HG03571 (cell line): Measurements from ENCODE around the gene NUFIP1.
"Not testable (repeated sequence)": the region's sequence is repeated elsewhere in the genome, so short reads cannot be mapped to it uniquely, and the experiment has no call there.

Source experiments
- ATAC-seq: cut with Tn5 transposase; IDR thresholded peaks from one replicate; pipeline ENCODE4 v1.9.1; 2021; ENCODE audit not compliant: unreplicated experiment

The NUFIP1 gene

GRCh38 chr13:44969551-44970484, 19.5 kb downstream of the NUFIP1 start:
- no peak for ATAC-seq

DNA sequence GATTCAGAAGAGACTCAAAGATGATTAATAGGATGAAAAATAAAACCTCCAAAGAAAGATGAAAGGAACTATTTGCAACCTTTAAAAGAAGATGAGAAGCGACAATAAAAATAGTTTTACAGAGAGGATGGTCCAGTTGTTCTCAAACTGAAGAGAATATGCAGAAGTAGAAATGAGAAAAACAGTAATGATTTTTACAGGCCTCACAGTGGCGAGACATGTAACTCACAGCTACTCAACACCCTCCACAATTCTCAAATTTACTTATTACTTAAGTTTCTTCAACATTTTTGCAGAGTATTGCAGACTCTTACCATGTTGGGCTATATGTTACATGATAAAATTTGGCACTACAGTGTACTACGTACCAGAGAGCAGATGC, 20.8 kb downstream of the NUFIP1 start:
- ATAC-seq: no peak

DNA sequence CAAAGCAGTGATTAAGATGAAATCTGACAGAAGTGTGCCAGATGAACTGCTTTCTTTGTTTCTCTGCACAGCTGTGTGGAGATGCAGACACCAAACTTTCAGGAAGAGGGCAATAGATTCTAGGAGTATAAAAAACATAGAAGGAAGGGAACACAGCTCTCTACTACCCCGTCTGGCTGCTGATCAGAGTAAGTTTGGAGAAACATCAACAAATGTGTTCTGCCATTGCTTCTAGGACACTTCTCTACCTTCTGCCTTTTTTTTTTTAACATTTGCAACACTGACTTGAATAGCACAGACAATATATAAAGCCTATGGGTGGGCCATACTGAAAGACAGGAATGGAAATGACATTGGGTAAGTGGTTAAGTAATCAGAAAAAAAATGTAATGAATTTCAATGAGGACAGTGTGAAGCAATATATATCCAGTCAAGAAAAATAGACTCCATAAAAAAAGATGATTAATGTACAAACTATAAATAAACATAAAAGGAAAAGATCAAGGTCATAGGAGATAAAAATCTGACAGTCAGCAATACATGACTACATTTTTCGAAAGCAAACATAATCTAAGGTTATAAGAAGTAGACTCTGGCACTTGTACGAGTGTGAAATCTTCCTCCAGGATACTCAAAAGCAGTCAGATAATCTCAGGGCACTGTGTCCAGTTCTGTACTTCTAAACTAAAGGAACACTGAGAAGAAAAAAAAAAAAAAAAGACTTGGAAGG, 21.4 kb downstream of the NUFIP1 start:
- no peak for ATAC-seq

GRCh38 chr13:44961997-44962396, 27.3 kb downstream of the NUFIP1 start:
- ATAC-seq: no peak

- no peak for ATAC-seq
Observed at GRCh38 chr13:44955406-44955805, 33.9 kb downstream of the NUFIP1 start.

DNA sequence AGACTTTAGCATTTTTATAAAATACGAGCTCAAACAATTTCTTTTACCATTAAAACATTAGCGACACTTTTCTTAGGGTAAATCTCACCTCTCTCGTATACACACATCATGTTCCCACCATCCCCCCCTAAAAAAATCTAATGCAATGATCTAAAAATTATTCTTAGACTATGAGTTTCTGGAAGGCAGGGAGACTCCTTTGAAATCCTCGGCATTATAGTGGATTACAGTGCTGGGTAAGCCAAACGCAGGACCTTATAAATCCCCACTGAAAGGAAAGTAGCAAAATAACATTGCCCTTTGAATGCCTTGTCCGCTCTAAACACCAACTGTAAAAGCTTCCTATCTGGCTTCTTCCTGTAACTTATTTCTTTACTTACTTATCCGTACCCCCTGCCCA, 35.0 kb downstream of the NUFIP1 start:
- no peak for ATAC-seq

- no peak for ATAC-seq
Observed at GRCh38 chr13:44952671-44953070, 36.6 kb downstream of the NUFIP1 start.

GRCh38 chr13:44951184-44951583, 38.1 kb downstream of the NUFIP1 start:
- no peak for ATAC-seq

GRCh38 chr13:44943411-44943810, 45.9 kb downstream of the NUFIP1 start:
- ATAC-seq: not testable (repeated sequence)

- ATAC-seq: no peak
Observed at GRCh38 chr13:44938854-44939253, 50.4 kb downstream of the NUFIP1 start.

DNA sequence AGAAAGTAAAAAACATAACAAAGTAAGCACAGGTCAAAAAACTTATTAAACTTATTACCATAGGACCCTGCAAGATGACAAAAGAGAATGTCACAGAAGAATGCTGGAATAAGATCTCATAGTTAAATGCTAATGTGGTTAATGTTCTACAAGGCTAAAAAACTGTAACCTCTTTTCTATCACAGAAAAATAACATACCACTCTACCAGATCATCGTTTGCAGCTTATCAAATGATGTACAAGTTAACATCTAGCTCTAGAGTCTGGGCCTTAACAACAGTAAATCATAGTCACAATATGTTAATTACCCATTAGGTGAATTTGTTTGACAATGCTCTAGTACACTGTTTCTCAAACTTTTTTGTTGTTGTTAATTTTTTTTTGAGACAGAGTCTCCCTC, 53.0 kb downstream of the NUFIP1 start:
- no peak for ATAC-seq

- no peak for ATAC-seq
Observed at GRCh38 chr13:44934724-44935123, 54.5 kb downstream of the NUFIP1 start.

DNA sequence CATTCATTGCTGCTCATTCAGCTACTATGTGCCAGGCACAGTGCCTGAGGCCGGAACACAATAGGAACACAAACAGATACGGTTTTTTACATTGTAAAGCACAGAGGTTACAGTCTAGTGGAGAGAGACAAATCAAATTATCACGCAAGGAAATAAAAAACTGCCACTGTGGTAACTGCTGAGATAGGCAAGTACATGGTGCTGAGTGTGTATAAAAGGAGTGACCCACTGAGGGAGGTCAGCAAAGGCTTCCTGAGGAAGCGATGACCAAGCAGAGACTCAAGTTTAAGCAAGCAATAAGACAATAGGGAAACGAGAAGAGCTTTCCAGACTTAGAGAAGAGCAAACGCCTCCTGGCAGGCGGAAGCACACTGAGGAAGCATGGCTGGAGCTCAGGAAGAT, 56.4 kb downstream of the NUFIP1 start:
- ATAC-seq: no peak

DNA sequence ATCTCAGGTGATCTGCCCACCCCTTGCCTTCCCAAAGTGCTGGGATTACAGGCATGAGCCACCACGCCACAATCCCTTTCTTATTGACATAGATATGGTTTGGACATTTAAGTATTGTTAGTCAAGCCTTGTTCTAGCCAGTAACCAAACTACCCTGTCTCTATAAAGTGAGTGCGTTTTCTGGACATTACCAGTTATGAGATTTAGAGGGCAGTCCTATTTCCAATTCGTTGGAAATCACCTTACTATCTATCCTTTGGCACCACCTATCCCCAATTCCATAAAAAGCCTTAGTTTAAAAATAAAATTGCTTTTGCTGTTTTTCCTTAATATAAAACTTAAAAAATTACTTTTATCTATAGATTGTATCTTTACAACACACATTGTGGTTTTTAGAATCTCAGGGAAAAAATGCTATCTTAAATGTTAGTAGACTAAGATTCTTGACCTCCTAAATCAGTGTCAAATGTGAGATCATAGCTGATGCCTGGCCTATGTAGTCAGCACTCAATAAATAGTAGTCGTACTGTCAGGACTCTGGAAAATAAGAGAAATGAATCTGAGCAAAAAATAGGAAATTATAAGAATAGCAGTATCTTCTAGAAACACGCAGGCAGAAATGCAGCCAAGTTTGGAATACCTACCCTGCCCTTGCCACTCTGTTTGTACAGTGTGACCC, 57.0 kb downstream of the NUFIP1 start:
- ATAC-seq: no peak

DNA sequence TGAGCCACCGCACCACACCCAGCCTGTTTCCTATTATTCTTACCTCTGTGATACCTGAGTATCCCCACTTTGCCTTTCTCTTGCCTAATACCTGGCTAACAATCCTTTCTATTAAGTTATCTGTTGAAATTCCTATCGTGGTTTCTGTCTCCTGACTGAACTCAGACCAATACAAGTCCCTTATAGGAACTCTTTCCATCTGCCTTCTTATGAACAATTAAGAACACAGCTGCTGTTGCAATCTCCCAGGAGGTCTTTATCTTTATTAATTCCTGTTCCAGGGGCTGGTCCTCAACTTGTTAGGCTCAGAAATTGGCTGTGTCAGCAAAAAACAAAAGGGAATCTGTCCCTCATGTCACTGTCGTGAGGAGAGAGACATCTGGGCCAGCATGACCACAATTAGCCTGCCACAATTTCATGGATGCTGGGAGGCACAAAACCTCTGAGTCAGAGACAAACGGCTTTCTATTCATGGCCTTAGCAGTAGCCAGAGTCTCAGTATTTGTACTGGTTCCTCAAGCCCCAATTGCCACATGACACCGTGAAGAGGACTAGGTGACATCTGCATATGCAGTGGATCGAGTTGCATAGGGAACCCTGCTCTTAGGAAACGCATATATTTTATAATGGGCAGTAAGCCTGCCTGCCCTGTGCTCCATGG, 58.2 kb downstream of the NUFIP1 start:
- no peak for ATAC-seq

DNA sequence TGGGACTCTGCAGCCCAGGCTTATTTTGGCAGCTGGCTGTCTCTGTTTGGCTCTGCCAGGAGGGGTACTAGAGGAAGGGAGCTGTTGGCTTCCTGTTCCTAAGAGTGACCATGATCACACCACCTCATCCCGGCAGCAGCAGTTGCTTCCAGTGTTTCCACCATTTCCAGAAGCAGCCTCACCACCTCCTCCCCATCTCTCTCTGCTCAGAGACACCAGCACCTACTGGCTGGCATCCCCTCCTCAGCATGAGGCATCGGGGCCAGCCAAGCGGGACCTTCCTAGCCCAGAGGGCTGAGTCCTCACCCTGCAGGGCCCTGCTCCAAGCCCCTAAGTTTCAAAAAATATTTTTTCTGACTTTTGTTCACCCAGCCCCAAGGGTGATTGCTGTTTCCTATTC, 59.0 kb downstream of the NUFIP1 start:
- no peak for ATAC-seq

DNA sequence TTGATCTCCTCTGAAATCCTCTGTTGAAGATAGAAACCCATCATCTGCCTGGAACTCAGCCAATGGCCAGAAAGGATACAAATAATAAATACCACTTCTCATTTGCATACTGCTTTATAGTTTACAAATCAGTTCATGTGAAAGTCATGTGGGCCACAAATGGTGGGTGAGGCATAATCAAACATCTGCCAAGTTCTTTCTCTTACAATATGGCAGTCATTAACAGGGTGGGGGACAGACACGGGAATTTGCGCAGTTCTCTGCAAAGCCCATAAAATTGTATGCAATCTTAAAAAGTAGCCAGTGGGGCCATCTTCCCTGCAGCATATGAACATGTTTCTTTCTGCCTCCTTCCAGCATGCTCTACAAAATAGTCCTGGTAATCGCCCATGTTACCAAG, 59.6 kb downstream of the NUFIP1 start:
- no peak for ATAC-seq

DNA sequence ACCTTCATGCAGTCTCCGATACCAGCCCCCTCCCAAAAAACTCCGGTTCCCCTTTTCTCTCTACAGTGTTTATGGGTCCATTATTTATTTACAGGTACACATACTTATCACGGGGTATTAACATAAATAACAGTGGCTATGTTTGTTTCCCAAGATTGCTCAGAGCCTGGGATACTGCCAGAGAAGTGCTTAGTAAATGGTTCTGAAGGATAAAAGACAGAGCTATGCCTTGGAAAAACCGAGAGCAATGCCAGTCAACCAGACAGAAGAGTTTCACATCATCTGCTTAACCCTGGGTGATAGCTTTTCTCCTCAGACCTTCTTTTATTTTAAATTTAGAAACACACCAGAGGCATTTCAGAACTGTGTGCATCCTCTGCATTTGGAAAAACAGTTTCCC, 61.3 kb downstream of the NUFIP1 start:
- no peak for ATAC-seq

DNA sequence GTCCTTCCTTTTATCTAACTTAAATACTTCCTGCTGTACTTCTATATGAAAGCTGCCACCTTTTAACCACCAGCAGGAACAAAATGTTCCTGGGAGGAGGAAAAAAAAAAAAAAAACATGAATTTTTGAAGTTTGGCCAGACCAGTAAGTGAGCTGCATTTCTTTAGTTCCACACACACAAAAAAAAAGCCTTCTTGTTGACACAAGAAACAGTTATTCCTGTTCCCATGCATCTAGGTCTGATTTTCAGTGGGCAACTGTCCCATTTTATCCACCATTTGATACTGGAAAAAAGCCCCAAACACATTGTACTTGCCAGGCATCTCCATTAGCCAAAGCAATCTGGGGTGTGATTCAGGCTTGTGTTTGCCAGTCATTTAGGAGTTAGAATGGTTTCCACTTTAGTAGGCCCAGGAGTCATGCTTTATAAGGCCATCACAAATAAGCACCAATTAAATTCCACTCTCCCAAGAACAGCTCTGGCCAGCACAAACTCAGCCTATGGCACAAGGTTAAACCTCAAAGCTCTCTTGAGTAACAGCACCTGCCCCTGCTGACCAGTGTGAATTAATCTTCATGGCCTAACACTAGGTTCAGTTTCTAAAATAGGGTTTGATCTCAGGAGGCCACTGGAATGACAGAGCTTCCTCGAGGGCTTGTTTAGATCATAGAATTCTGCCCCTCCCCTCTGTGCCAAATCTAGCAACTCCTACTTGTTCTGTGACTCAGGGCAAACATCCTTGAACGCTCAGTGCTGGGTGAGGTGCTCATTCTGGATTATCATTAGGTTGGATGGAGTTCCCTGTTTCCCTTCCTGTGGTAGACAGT, 67.1 kb downstream of the NUFIP1 start:
- ATAC-seq: no peak

GRCh38 chr13:44921246-44921877, 67.9 kb downstream of the NUFIP1 start:
- no peak for ATAC-seq
